CD14-positive monocyte (primary cell): ENCODE data around the gene TOP2B. TPM values are rescaled to one million over a fixed set of nuclear protein-coding genes. Genes with fewer than 3 reads are reported as not detected.

Experiments used
- DNase-seq, 3 donors: peaks; one replicate each; pipeline ENCODE4 v3.0.0-alpha.2; 2011 to 2022
- H2AFZ ChIP-seq: 2 replicates; pipeline ENCODE4 v1.6.0; 2012; ENCODE audit warnings: mild to moderate bottlenecking, low read depth, low read length, inconsistent platforms; ENCODE audit not compliant: insufficient read depth, poor library complexity, severe bottlenecking
- H3K27ac ChIP-seq, 2 donors: 1 replicate in 1 of 2; 2 replicates in 1 of 2; pipeline ENCODE4 v1.5.1; 2012 to 2013; ENCODE audit warnings: low read length in 2 of 2, control low read depth in 1 of 2, inconsistent platforms in 1 of 2, low read depth in 1 of 2, mild to moderate bottlenecking in 1 of 2
- H3K27me3 ChIP-seq, 2 donors: one replicate each; pipeline versions ENCODE4 v1.6.0 to v1.6.1; 2011 to 2013; ENCODE audit warnings: low read length in 2 of 2; ENCODE audit not compliant: control insufficient read depth in 2 of 2, insufficient read depth in 2 of 2
- H3K36me3 ChIP-seq, 2 donors: replicated peaks in 1 of 2; 1 replicate in 1 of 2; 2 replicates in 1 of 2; pipeline versions ENCODE4 v1.5.1 to v1.6.1; 2012 to 2013; ENCODE audit warnings: low read length in 2 of 2, control low read depth in 1 of 2, inconsistent platforms in 1 of 2, mild to moderate bottlenecking in 1 of 2; ENCODE audit not compliant: insufficient read depth in 2 of 2, control insufficient read depth in 1 of 2
- H3K4me1 ChIP-seq, 2 donors: 1 replicate in 1 of 2; 2 replicates in 1 of 2; pipeline versions ENCODE4 v1.5.1 to v1.6.1; 2012 to 2013; ENCODE audit warnings: low read length in 2 of 2, control low read depth in 1 of 2, inconsistent platforms in 1 of 2, mild to moderate bottlenecking in 1 of 2, moderate library complexity in 1 of 2; ENCODE audit not compliant: insufficient read depth in 2 of 2, control insufficient read depth in 1 of 2
- H3K4me2 ChIP-seq: replicated peaks from 2 replicates; pipeline ENCODE3; 2012; ENCODE audit warnings: low read length, moderate library complexity, mild to moderate bottlenecking; ENCODE audit not compliant: poor library complexity, severe bottlenecking; ENCODE audit errors: extremely low read depth
- H3K4me3 ChIP-seq, 3 experiments: fragments of 200-600 bp in 1 of 3; sonication (generic) in 1 of 3; replicated peaks in 1 of 3; 1 replicate in 2 of 3; 2 replicates in 1 of 3; pipeline ENCODE4 v1.5.1; 2011 to 2013; ENCODE audit warnings: low read length in 3 of 3, mild to moderate bottlenecking in 3 of 3, control low read depth in 2 of 3, low read depth in 2 of 3, inconsistent platforms in 1 of 3, moderate library complexity in 1 of 3
- H3K79me2 ChIP-seq: 2 replicates; pipeline ENCODE4 v1.6.0; 2012; ENCODE audit warnings: mild to moderate bottlenecking, control low read depth, inconsistent platforms, low read length, moderate library complexity; ENCODE audit not compliant: insufficient read depth
- H3K9ac ChIP-seq: 2 replicates; pipeline ENCODE4 v1.6.0; 2017; ENCODE audit warnings: low read length, mild to moderate bottlenecking; ENCODE audit not compliant: insufficient read depth, poor library complexity, severe bottlenecking
- H3K9me3 ChIP-seq, 2 donors: replicated peaks in 1 of 2; 1 replicate in 1 of 2; 2 replicates in 1 of 2; pipeline versions ENCODE4 v1.5.1 to v1.6.1; 2012 to 2013; ENCODE audit warnings: low read length in 2 of 2, control low read depth in 1 of 2; ENCODE audit not compliant: control insufficient read depth in 1 of 2, insufficient read depth in 1 of 2
- H4K20me1 ChIP-seq: 2 replicates; pipeline ENCODE4 v1.6.0; 2012; ENCODE audit warnings: mild to moderate bottlenecking, low read length, control low read depth, moderate library complexity; ENCODE audit not compliant: insufficient read depth
- H3K27ac Mint-ChIP-seq, 7 donors: one replicate each; pipeline ENCODE4 v1.8.0; 2020; ENCODE audit warnings: mild to moderate bottlenecking in 7 of 7, mixed read lengths in 7 of 7, moderate library complexity in 6 of 7, inconsistent platforms in 2 of 7
- H3K27me3 Mint-ChIP-seq, 3 donors: one replicate each; pipeline ENCODE4 v1.8.0; 2021 to 2022; ENCODE audit warnings: low read depth in 3 of 3, mild to moderate bottlenecking in 3 of 3, mixed read lengths in 3 of 3, moderate library complexity in 3 of 3, inconsistent platforms in 1 of 3
- H3K36me3 Mint-ChIP-seq, 2 donors: one replicate each; pipeline ENCODE4 v1.8.0; 2020; ENCODE audit warnings: mixed read lengths in 2 of 2, inconsistent platforms in 1 of 2, mild to moderate bottlenecking in 1 of 2
- H3K4me1 Mint-ChIP-seq: one replicate; pipeline ENCODE4 v1.8.0; 2020; ENCODE audit warnings: mild to moderate bottlenecking, mixed read lengths
- H3K4me3 Mint-ChIP-seq, 2 donors: one replicate each; pipeline ENCODE4 v1.8.0; 2020; ENCODE audit warnings: mild to moderate bottlenecking in 2 of 2, mixed read lengths in 2 of 2, moderate library complexity in 1 of 2
- H3K9me3 Mint-ChIP-seq, 7 donors: one replicate each; pipeline ENCODE4 v1.8.0; 2020 to 2022; ENCODE audit warnings: mixed read lengths in 7 of 7, mild to moderate bottlenecking in 6 of 7, moderate library complexity in 6 of 7, inconsistent platforms in 2 of 7
- CTCF ChIP-seq: fragments of 200-600 bp; IDR thresholded peaks from one replicate; pipeline ENCODE4 v1.8.0; 2022; ENCODE audit warnings: antibody characterized with exemption, mild to moderate bottlenecking
- WGBS: methylation state at CpG from one replicate; pipeline ENCODE4 v1.1.5; 2013; ENCODE audit warnings: missing lambda C conversion rate; ENCODE audit not compliant: insufficient coverage; 5-methylcytosine and 5-hydroxymethylcytosine counted together
- intact Hi-C, 2 donors: fragments of 100-400 bp; cut with micrococcal nuclease; formaldehyde crosslinking; loops; one replicate each; pipeline versions ENCODE4 v1.15.0 to v1.15.1; 2023
- polyA plus RNA-seq, 3 donors: library from polyadenylated mRNA; depleted of rRNA in 1 of 3; unstranded in 2 of 3; stranded (reverse) in 1 of 3; fragments of 300-500 nt in 2 of 3; fragments of >200 nt in 1 of 3; fragmentation: Illumina TruSeq in 2 of 3; gene quantifications; 1 replicate in 2 of 3; 2 replicates in 1 of 3; pipeline ENCODE4 v1.2.3, GENCODE V29; 2012 to 2021

TOP2B gene
- polyA plus RNA-seq, 3 donors: 21.4 to 27.0 (median 26.1) TPM

- Histone ChIP-seq H3K79me2 (no peaks in the 10 kb centered on the region), H3K27ac (no peak overlapping the region), H3K27me3 (no peaks in the 10 kb centered on the region), H3K4me3 (no peak overlapping the region), H3K4me2 (no peak overlapping the region), H4K20me1 (no peaks in the 10 kb centered on the region), H3K4me1 (no peaks in the 10 kb centered on the region), H3K36me3 (no peaks in the 10 kb centered on the region), H3K9ac (no peak overlapping the region), H3K9me3 (no peaks in the 10 kb centered on the region), H2AFZ (no peak overlapping the region)
- Mint-ChIP-seq H3K27me3 (peaks cover 5 to 8% (median 6%) of the 10 kb centered on the region in 3 donors), H3K36me3 (no peaks in the 10 kb centered on the region), H3K4me3 (no peak overlapping the region), H3K27ac (peak overlapping the region in 1 of 7 donors; percentile 18), H3K9me3 (peaks cover 0 to 2% (median 0%) of the 10 kb centered on the region in 7 donors), H3K4me1 (peaks cover 8% of the 10 kb centered on the region)
- intact Hi-C loops: loop anchor here in 1 of 2 donors (10.0 kb wide), 1 partner anchor 137 kb away; no protein-coding TSS in a partner anchor
- DNase-seq: no peak
- TF ChIP-seq CTCF: no peak
- 94% methylated on average over 2 of the region's 3 CpGs for WGBS
Observed at GRCh38 chr3:25581823-25582222, 82.9 kb downstream of the TOP2B start.

- intact Hi-C loops: loop anchor here in 1 of 2 donors (10.0 kb wide), 1 partner anchor 137 kb away; no protein-coding TSS in a partner anchor
- WGBS: 93% methylated on average over 2 of the region's 7 CpGs
Observed at GRCh38 chr3:25581335-25581734, 83.4 kb downstream of the TOP2B start.

More at GRCh38 chr3:25581335-25581734, 83.4 kb downstream of the TOP2B start:
- Mint-ChIP-seq H3K4me1 (peaks cover 8% of the 10 kb centered on the region), H3K4me3 (no peak overlapping the region), H3K27me3 (peaks cover 5 to 8% (median 6%) of the 10 kb centered on the region in 3 donors), H3K9me3 (peaks cover 0 to 2% (median 0%) of the 10 kb centered on the region in 7 donors), H3K27ac (no peak overlapping the region), H3K36me3 (no peaks in the 10 kb centered on the region)
- H3K79me2 ChIP-seq: no peaks in the 10 kb centered on the region
- no peak overlapping the region for H3K4me2 ChIP-seq
- H4K20me1 ChIP-seq: no peaks in the 10 kb centered on the region
- no peak overlapping the region for H2AFZ ChIP-seq
- no peaks in the 10 kb centered on the region for H3K27me3 ChIP-seq
- no peaks in the 10 kb centered on the region for H3K9me3 ChIP-seq
- no peak for TF ChIP-seq CTCF
- H3K27ac ChIP-seq: no peak overlapping the region
- H3K9ac ChIP-seq: no peak overlapping the region
- H3K36me3 ChIP-seq: no peaks in the 10 kb centered on the region
- H3K4me3 ChIP-seq: no peak overlapping the region
- no peak for DNase-seq
- H3K4me1 ChIP-seq: no peaks in the 10 kb centered on the region
